ENCODE data around the gene XYLT1.
A peak's percentile ranks its signal among the peaks of the same experiment; 100 is the strongest.

XYLT1 gene

GRCh38 chr16:17296431-17296830, 174.3 kb downstream of the XYLT1 start:
- no peak overlapping the region for H3K4me3 Mint-ChIP-seq
- no peaks in the 10 kb centered on the region for H3K27me3 Mint-ChIP-seq
- no peaks in the 10 kb centered on the region for H3K9me3 Mint-ChIP-seq
- peaks cover 20% of the 10 kb centered on the region for H3K36me3 Mint-ChIP-seq
- ATAC-seq: no peak
- H3K27ac Mint-ChIP-seq: peak overlapping the region; percentile 14
- H3K4me1 Mint-ChIP-seq: peaks cover 53% of the 10 kb centered on the region

- no peak overlapping the region for H3K4me3 Mint-ChIP-seq
- peaks cover 21% of the 10 kb centered on the region for H3K36me3 Mint-ChIP-seq
- peaks cover 51% of the 10 kb centered on the region for H3K4me1 Mint-ChIP-seq
- ATAC-seq: no peak
- no peak overlapping the region for H3K27ac Mint-ChIP-seq
- H3K27me3 Mint-ChIP-seq: no peaks in the 10 kb centered on the region
- H3K9me3 Mint-ChIP-seq: no peaks in the 10 kb centered on the region
Measured at GRCh38 chr16:17295948-17296347, 174.8 kb downstream of the XYLT1 start.

- Mint-ChIP-seq H3K36me3 (peaks cover 21% of the 10 kb centered on the region), H3K4me3 (no peak overlapping the region), H3K27ac (peak overlapping the region; percentile 13), H3K27me3 (no peaks in the 10 kb centered on the region), H3K9me3 (no peaks in the 10 kb centered on the region), H3K4me1 (peaks cover 42% of the 10 kb centered on the region)
- ATAC-seq: no peak
Measured at GRCh38 chr16:17294856-17295255, 175.9 kb downstream of the XYLT1 start.

GRCh38 chr16:17293813-17294558, 176.8 kb downstream of the XYLT1 start:
- ATAC-seq: no peak
- H3K27me3 Mint-ChIP-seq: no peaks in the 10 kb centered on the region
- no peak overlapping the region for H3K27ac Mint-ChIP-seq

GRCh38 chr16:17291289-17291688, 179.5 kb downstream of the XYLT1 start:
- H3K36me3 Mint-ChIP-seq: peaks cover 35% of the 10 kb centered on the region
- ATAC-seq: no peak
- no peaks in the 10 kb centered on the region for H3K27me3 Mint-ChIP-seq
- no peak overlapping the region for H3K27ac Mint-ChIP-seq
- H3K4me1 Mint-ChIP-seq: peaks cover 51% of the 10 kb centered on the region
- peaks cover 3% of the 10 kb centered on the region for H3K9me3 Mint-ChIP-seq
- no peak overlapping the region for H3K4me3 Mint-ChIP-seq

More at GRCh38 chr16:17293813-17294558, 176.8 kb downstream of the XYLT1 start:
- peaks cover 3% of the 10 kb centered on the region for H3K9me3 Mint-ChIP-seq
- H3K4me3 Mint-ChIP-seq: no peak overlapping the region
- H3K36me3 Mint-ChIP-seq: peaks cover 27% of the 10 kb centered on the region
- peaks cover 42% of the 10 kb centered on the region for H3K4me1 Mint-ChIP-seq

- Mint-ChIP-seq H3K27ac (peak overlapping the region; percentile 57), H3K36me3 (peaks cover 31% of the 10 kb centered on the region), H3K4me1 (peaks cover 43% of the 10 kb centered on the region), H3K27me3 (no peaks in the 10 kb centered on the region), H3K4me3 (no peak overlapping the region), H3K9me3 (peaks cover 3% of the 10 kb centered on the region)
- ATAC-seq: no peak
Measured at GRCh38 chr16:17289674-17290635, 180.8 kb downstream of the XYLT1 start.

- H3K27ac Mint-ChIP-seq: peak overlapping the region; percentile 57
- no peak for ATAC-seq
- H3K4me1 Mint-ChIP-seq: peaks cover 47% of the 10 kb centered on the region
- H3K27me3 Mint-ChIP-seq: no peaks in the 10 kb centered on the region
- peaks cover 29% of the 10 kb centered on the region for H3K36me3 Mint-ChIP-seq
- peaks cover 3% of the 10 kb centered on the region for H3K9me3 Mint-ChIP-seq
- no peak overlapping the region for H3K4me3 Mint-ChIP-seq
Measured at GRCh38 chr16:17289050-17289449, 181.7 kb downstream of the XYLT1 start.

- Mint-ChIP-seq H3K9me3 (peaks cover 3% of the 10 kb centered on the region), H3K4me1 (peaks cover 48% of the 10 kb centered on the region), H3K27me3 (no peaks in the 10 kb centered on the region), H3K27ac (no peak overlapping the region), H3K36me3 (peaks cover 23% of the 10 kb centered on the region), H3K4me3 (no peak overlapping the region)
- no peak for ATAC-seq
Measured at GRCh38 chr16:17287166-17287800, 183.5 kb downstream of the XYLT1 start.

- no peak for ATAC-seq
- Mint-ChIP-seq H3K36me3 (peaks cover 15% of the 10 kb centered on the region), H3K9me3 (peaks cover 3% of the 10 kb centered on the region), H3K4me1 (peaks cover 52% of the 10 kb centered on the region), H3K27me3 (no peaks in the 10 kb centered on the region), H3K27ac (no peak overlapping the region), H3K4me3 (no peak overlapping the region)
Measured at GRCh38 chr16:17286443-17286842, 184.3 kb downstream of the XYLT1 start.

GRCh38 chr16:17283016-17283415, 187.7 kb downstream of the XYLT1 start:
- Mint-ChIP-seq H3K4me3 (no peak overlapping the region), H3K27ac (no peak overlapping the region), H3K9me3 (no peaks in the 10 kb centered on the region), H3K27me3 (no peaks in the 10 kb centered on the region), H3K36me3 (peaks cover 7% of the 10 kb centered on the region), H3K4me1 (peaks cover 72% of the 10 kb centered on the region)
- no peak for ATAC-seq

- peak; percentile 67 for ATAC-seq
- H3K27ac Mint-ChIP-seq: no peak overlapping the region
Measured at GRCh38 chr16:17282247-17282646, 188.5 kb downstream of the XYLT1 start.

GRCh38 chr16:17281052-17281451, 189.7 kb downstream of the XYLT1 start:
- H3K27me3 Mint-ChIP-seq: no peaks in the 10 kb centered on the region
- no peaks in the 10 kb centered on the region for H3K36me3 Mint-ChIP-seq
- ATAC-seq: no peak
- peaks cover 71% of the 10 kb centered on the region for H3K4me1 Mint-ChIP-seq
- no peak overlapping the region for H3K4me3 Mint-ChIP-seq
- no peaks in the 10 kb centered on the region for H3K9me3 Mint-ChIP-seq
- H3K27ac Mint-ChIP-seq: no peak overlapping the region

More at GRCh38 chr16:17282247-17282646, 188.5 kb downstream of the XYLT1 start:
- H3K36me3 Mint-ChIP-seq: peaks cover 3% of the 10 kb centered on the region
- peaks cover 75% of the 10 kb centered on the region for H3K4me1 Mint-ChIP-seq
- no peaks in the 10 kb centered on the region for H3K27me3 Mint-ChIP-seq
- H3K4me3 Mint-ChIP-seq: peak overlapping the region; percentile 9
- H3K9me3 Mint-ChIP-seq: no peaks in the 10 kb centered on the region

- no peaks in the 10 kb centered on the region for H3K27me3 Mint-ChIP-seq
- peak overlapping the region; percentile 61 for H3K27ac Mint-ChIP-seq
- H3K4me1 Mint-ChIP-seq: peaks cover 80% of the 10 kb centered on the region
- H3K9me3 Mint-ChIP-seq: no peaks in the 10 kb centered on the region
- ATAC-seq: no peak
- no peaks in the 10 kb centered on the region for H3K36me3 Mint-ChIP-seq
- no peak overlapping the region for H3K4me3 Mint-ChIP-seq
Measured at GRCh38 chr16:17278988-17279387, 191.8 kb downstream of the XYLT1 start.

GRCh38 chr16:17277981-17278381, 192.8 kb downstream of the XYLT1 start:
- Mint-ChIP-seq H3K4me1 (peaks cover 75% of the 10 kb centered on the region), H3K27ac (peak overlapping the region; percentile 61), H3K36me3 (no peaks in the 10 kb centered on the region), H3K9me3 (no peaks in the 10 kb centered on the region), H3K27me3 (no peaks in the 10 kb centered on the region), H3K4me3 (peak overlapping the region; percentile 26)
- peak; percentile 73 for ATAC-seq

- H3K27me3 Mint-ChIP-seq: no peaks in the 10 kb centered on the region
- no peaks in the 10 kb centered on the region for H3K36me3 Mint-ChIP-seq
- H3K27ac Mint-ChIP-seq: no peak overlapping the region
- H3K4me1 Mint-ChIP-seq: peaks cover 68% of the 10 kb centered on the region
- H3K4me3 Mint-ChIP-seq: no peak overlapping the region
- ATAC-seq: no peak
- H3K9me3 Mint-ChIP-seq: no peaks in the 10 kb centered on the region
Measured at GRCh38 chr16:17276610-17277009, 194.2 kb downstream of the XYLT1 start.

All from stimulated activated memory B cell treated with anti-CD40 and anti-IgM and Interleukin-4, amounts not matched to agents 10 μg/mL and 1 μg/mL and 100 μg/mL, for 72 hours (primary cell).